ENCODE measurements around the gene L3MBTL4.

The L3MBTL4 gene

DNA sequence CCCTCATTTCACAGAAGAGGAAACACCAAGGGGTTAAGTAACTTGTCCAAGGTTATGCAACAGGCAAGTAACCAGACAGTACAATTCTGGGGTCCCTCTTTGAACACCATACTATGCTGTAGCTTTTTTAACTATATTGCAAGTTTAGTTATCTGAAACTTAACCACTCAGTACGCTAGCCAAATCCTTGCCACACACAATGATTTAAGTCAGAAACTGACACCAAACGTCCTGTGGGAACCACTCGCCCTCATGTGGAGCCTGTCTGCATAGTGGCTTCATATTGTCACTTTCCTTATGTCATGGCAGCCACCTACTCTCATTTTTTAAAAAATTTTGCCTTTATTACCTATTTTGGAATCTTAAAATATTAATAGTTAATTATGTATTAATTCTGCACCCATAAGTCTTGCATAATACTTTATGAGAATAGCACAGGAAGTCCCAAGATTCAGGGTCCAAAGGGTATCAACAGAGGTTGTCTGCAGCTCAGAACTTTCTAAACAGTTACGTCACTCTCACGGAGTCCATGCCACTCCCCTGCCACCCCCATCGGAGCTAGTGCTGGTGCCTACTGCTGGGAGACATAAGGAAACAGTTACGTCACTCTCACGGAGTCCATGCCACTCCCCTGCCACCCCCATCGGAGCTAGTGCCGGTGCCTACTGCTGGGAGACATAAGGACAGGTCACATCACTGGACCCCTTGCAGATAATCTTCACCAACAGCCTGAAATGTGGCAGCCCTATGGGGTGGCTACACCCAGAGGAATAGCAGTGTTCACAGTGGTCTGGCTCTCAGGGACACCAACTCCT, 99.0 kb downstream of the L3MBTL4 start:
- TF ChIP-seq EP300 (IDR thresholded peaks at IDR 0.05; ENCODE audit: borderline replicate concordance) (no peak), TEAD4 (IDR thresholded peaks at IDR 0.05) (no peak), NFIC (IDR thresholded peaks at IDR 0.05) (no peak), CEBPB (IDR thresholded peaks at IDR 0.05) (no peak), YY1 (IDR thresholded peaks at IDR 0.05; ENCODE audit: low read depth) (no peak), CREB1 (IDR thresholded peaks at IDR 0.05; ENCODE audit: low read depth) (no peak), TCF12 (IDR thresholded peaks at IDR 0.05; ENCODE audit: low read depth) (no peak), TAF1 (IDR thresholded peaks at IDR 0.05; ENCODE audit: low read depth) (no peak), USF1 (IDR thresholded peaks at IDR 0.05) (no peak), FOXM1 (IDR thresholded peaks at IDR 0.05; ENCODE audit: borderline replicate concordance, low read depth) (no peak), ZBTB7A (IDR thresholded peaks at IDR 0.05; ENCODE audit: low read depth) (no peak), EGR1 (IDR thresholded peaks at IDR 0.05) (no peak)
- TF ChIP-seq, protein P1, sequence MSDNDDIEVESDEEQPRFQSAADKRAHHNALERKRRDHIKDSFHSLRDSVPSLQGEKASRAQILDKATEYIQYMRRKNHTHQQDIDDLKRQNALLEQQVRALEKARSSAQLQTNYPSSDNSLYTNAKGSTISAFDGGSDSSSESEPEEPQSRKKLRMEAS (IDR thresholded peaks at IDR 0.05): no peak

GRCh38 chr18:6313415-6313814, 101.3 kb downstream of the L3MBTL4 start:
- TF ChIP-seq NFIC (IDR thresholded peaks at IDR 0.05): no peak
- no peak for TF ChIP-seq TEAD4 (IDR thresholded peaks at IDR 0.05)
- TF ChIP-seq EGR1 (IDR thresholded peaks at IDR 0.05): no peak

DNA sequence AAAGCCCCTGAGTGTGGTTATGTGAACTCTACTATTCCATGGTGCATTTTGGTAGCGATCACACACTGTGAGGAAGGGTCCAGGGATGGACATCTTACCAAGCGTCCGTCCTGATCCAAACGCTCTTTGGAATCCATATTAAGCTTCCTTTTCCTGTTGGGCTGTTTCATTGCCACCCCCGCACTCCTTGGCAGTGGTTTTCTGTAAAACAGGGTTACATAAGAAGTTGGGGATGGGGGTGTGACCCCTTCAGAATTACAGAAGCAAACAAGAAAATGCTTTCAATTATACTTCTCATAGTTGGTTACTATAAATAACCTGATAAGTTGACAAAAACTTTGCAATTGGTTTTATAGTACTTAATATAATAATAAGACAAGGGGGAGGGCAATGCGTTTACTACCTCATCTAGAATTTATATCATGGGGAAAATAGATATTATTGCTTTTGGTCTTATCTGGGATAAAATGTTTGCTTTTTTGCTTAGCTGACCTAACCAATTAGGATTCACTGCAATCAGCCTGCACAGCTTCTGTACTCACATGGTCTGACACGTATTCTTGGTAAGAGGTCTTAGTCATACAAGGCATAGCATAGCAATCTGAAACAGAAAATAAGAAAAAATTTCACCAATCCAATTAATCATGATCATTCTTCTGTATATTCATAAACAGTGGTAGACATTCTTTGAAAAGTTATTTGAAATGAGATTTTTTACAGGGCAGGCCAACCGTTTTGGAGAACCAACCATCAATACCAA, 103.1 kb downstream of the L3MBTL4 start:
- TF ChIP-seq CREB1 (IDR thresholded peaks at IDR 0.05; ENCODE audit: low read depth) (no peak), ZBTB7A (IDR thresholded peaks at IDR 0.05; ENCODE audit: low read depth) (no peak), TAF1 (IDR thresholded peaks at IDR 0.05; ENCODE audit: low read depth) (no peak), TEAD4 (IDR thresholded peaks at IDR 0.05) (no peak), REST (IDR thresholded peaks at IDR 0.05; ENCODE audit: low read depth) (no peak)

GRCh38 chr18:6310714-6311113, 104.0 kb downstream of the L3MBTL4 start:
- TF ChIP-seq CEBPB (IDR thresholded peaks at IDR 0.05) (no peak), EGR1 (IDR thresholded peaks at IDR 0.05) (no peak), FOXM1 (IDR thresholded peaks at IDR 0.05; ENCODE audit: borderline replicate concordance, low read depth) (no peak), TCF12 (IDR thresholded peaks at IDR 0.05; ENCODE audit: low read depth) (no peak), EP300 (IDR thresholded peaks at IDR 0.05; ENCODE audit: borderline replicate concordance) (no peak), TEAD4 (IDR thresholded peaks at IDR 0.05) (no peak), ZBTB7A (IDR thresholded peaks at IDR 0.05; ENCODE audit: low read depth) (no peak), REST (IDR thresholded peaks at IDR 0.05; ENCODE audit: low read depth) (no peak), NFIC (IDR thresholded peaks at IDR 0.05) (no peak)

- TF ChIP-seq FOXM1 (IDR thresholded peaks at IDR 0.05; ENCODE audit: borderline replicate concordance, low read depth) (no peak), TAF1 (IDR thresholded peaks at IDR 0.05; ENCODE audit: low read depth) (no peak), NFIC (IDR thresholded peaks at IDR 0.05) (no peak), CEBPB (IDR thresholded peaks at IDR 0.05) (no peak)
Measured at GRCh38 chr18:6297875-6298274, 116.8 kb downstream of the L3MBTL4 start.

GRCh38 chr18:6294148-6294784, 120.4 kb downstream of the L3MBTL4 start:
- TF ChIP-seq NFIC (IDR thresholded peaks at IDR 0.05) (no peak), EP300 (IDR thresholded peaks at IDR 0.05; ENCODE audit: borderline replicate concordance) (no peak), ZBTB7A (IDR thresholded peaks at IDR 0.05; ENCODE audit: low read depth) (no peak), TAF1 (IDR thresholded peaks at IDR 0.05; ENCODE audit: low read depth) (no peak), TCF12 (IDR thresholded peaks at IDR 0.05; ENCODE audit: low read depth) (no peak), CEBPB (IDR thresholded peaks at IDR 0.05) (no peak), RAD21 (IDR thresholded peaks at IDR 0.05; ENCODE audit: low read depth) (no peak), TEAD4 (IDR thresholded peaks at IDR 0.05) (no peak)
- TF ChIP-seq, protein P1 (IDR thresholded peaks at IDR 0.05): no peak
